Hepatocyte (in vitro differentiated cells): ENCODE results near the gene PHLDB2. TPM values are rescaled to one million over a fixed set of nuclear protein-coding genes. Genes with fewer than 3 reads are reported as not detected.

ENCODE experiments used
- DNase-seq: peaks from one replicate; pipeline ENCODE4 v3.0.0-alpha.2; 2016; ENCODE audit warnings: low spot score
- H2AFZ ChIP-seq: fragments of 200-600 bp; sonication (generic); 2 replicates; pipeline ENCODE4 v1.6.0; 2016; ENCODE audit warnings: antibody characterized with exemption, mild to moderate bottlenecking
- H3K27ac ChIP-seq: fragments of 200-600 bp; sonication (generic); 2 replicates; pipeline ENCODE4 v1.5.1; 2016; ENCODE audit warnings: mild to moderate bottlenecking
- H3K27me3 ChIP-seq: fragments of 200-600 bp; sonication (generic); 2 replicates; pipeline ENCODE4 v1.6.1; 2016
- H3K36me3 ChIP-seq: fragments of 200-600 bp; sonication (generic); replicated peaks from 2 replicates; pipeline ENCODE4 v1.5.1; 2016; ENCODE audit warnings: low read depth; ENCODE audit not compliant: insufficient read depth
- H3K4me1 ChIP-seq: fragments of 200-600 bp; sonication (generic); 2 replicates; pipeline ENCODE4 v1.5.1; 2016; ENCODE audit warnings: mild to moderate bottlenecking, moderate library complexity; ENCODE audit not compliant: insufficient read depth
- H3K4me2 ChIP-seq: fragments of 200-600 bp; sonication (generic); 2 replicates; pipeline ENCODE4 v1.6.0; 2016
- H3K4me3 ChIP-seq: fragments of 200-600 bp; sonication (generic); 2 replicates; pipeline ENCODE4 v1.5.1; 2016; ENCODE audit warnings: mild to moderate bottlenecking
- H3K79me2 ChIP-seq: fragments of 200-600 bp; sonication (generic); 2 replicates; pipeline ENCODE4 v1.6.0; 2017; ENCODE audit warnings: mild to moderate bottlenecking
- H3K9me2 ChIP-seq: fragments of 200-600 bp; sonication (generic); replicated peaks from 2 replicates; pipeline ENCODE4 v1.6.0; 2017; ENCODE audit warnings: mild to moderate bottlenecking; ENCODE audit not compliant: insufficient read depth
- H3K9me3 ChIP-seq: fragments of 200-600 bp; sonication (generic); 2 replicates; pipeline ENCODE4 v1.5.1; 2016; ENCODE audit warnings: low read depth, mild to moderate bottlenecking
- H4K20me1 ChIP-seq: fragments of 200-600 bp; sonication (generic); 2 replicates; pipeline ENCODE4 v1.6.0; 2016; ENCODE audit warnings: mild to moderate bottlenecking; ENCODE audit not compliant: insufficient read depth, poor library complexity, severe bottlenecking
- EZH2 ChIP-seq: fragments of 200-600 bp; sonication (generic); IDR thresholded peaks from 2 replicates; pipeline ENCODE4 v1.6.1; 2016; ENCODE audit warnings: antibody characterized with exemption, mild to moderate bottlenecking, borderline replicate concordance
- EZH2phosphoT487 ChIP-seq: fragments of 200-600 bp; sonication (generic); IDR thresholded peaks from one replicate; pipeline ENCODE4 v1.6.1; 2018; ENCODE audit warnings: antibody characterized with exemption, mild to moderate bottlenecking, low read depth, moderate library complexity; ENCODE audit not compliant: unreplicated experiment, severe bottlenecking
- WGBS: methylation state at CpG from one replicate; pipeline ENCODE4 v1.1.6; 2016; ENCODE audit warnings: low lambda C conversion rate; ENCODE audit errors: missing lambda C conversion rate; 5-methylcytosine and 5-hydroxymethylcytosine counted together
- polyA plus RNA-seq: library from polyadenylated mRNA; unstranded; fragments of >200 nt; fragmentation: Nextera tagmentation; extraction: Ambion mirVana; gene quantifications from 2 replicates; pipeline ENCODE4 v1.2.1, GENCODE V29; 2016
- total RNA-seq: library from RNA; depleted of rRNA; stranded (reverse); fragments of >200 nt; gene quantifications from 2 replicates; pipeline ENCODE4 v1.2.3, GENCODE V29; 2014
- TF ChIP-seq, protein P1 (sequence below): fragments of 200-600 bp; sonication (generic); IDR thresholded peaks from 2 replicates; pipeline ENCODE4 v1.5.1; 2016; ENCODE audit warnings: antibody characterized with exemption, mild to moderate bottlenecking; ENCODE audit not compliant: poor library complexity

PHLDB2 gene
- total and polyA plus RNA-seq, 2 experiments from 2014 or later: 49.0 to 52.7 TPM

DNA sequence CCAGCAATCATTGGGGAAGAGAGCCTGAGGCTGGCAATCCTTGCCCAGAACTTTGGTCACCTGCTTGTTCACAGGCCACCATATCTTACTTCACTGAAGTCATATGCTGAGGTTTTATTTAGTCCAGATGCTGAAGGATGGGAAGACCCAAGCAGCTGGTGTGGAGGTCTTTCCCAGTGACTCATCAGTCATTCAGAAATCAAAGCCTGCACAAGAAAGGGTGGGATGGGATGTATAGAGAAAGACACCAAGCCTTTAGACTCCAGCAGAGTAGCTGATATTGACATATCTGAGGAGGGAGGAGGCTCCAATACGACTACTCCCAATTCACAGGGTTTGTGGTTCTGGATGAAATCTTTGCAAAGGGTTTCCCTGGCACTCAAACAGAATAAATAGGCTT, 13.0 kb upstream of the PHLDB2 start:
- H2AFZ ChIP-seq: no peak overlapping the region
- no peaks in the 10 kb centered on the region for H4K20me1 ChIP-seq
- no peaks in the 10 kb centered on the region for H3K79me2 ChIP-seq
- no peaks in the 10 kb centered on the region for H3K9me3 ChIP-seq
- H3K27me3 ChIP-seq: no peaks in the 10 kb centered on the region
- no peak for DNase-seq
- H3K27ac ChIP-seq: no peak overlapping the region
- WGBS: 64% methylated on average over 1 of the region's 1 CpG
- H3K4me1 ChIP-seq: peaks cover 5% of the 10 kb centered on the region
- TF ChIP-seq, protein P1, sequence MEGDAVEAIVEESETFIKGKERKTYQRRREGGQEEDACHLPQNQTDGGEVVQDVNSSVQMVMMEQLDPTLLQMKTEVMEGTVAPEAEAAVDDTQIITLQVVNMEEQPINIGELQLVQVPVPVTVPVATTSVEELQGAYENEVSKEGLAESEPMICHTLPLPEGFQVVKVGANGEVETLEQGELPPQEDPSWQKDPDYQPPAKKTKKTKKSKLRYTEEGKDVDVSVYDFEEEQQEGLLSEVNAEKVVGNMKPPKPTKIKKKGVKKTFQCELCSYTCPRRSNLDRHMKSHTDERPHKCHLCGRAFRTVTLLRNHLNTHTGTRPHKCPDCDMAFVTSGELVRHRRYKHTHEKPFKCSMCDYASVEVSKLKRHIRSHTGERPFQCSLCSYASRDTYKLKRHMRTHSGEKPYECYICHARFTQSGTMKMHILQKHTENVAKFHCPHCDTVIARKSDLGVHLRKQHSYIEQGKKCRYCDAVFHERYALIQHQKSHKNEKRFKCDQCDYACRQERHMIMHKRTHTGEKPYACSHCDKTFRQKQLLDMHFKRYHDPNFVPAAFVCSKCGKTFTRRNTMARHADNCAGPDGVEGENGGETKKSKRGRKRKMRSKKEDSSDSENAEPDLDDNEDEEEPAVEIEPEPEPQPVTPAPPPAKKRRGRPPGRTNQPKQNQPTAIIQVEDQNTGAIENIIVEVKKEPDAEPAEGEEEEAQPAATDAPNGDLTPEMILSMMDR: no peak
- TF ChIP-seq EZH2phosphoT487 (no peak), EZH2 (no peak)
- no peaks in the 10 kb centered on the region for H3K9me2 ChIP-seq
- no peak overlapping the region for H3K4me2 ChIP-seq
- no peaks in the 10 kb centered on the region for H3K36me3 ChIP-seq
- no peak overlapping the region for H3K4me3 ChIP-seq

DNA sequence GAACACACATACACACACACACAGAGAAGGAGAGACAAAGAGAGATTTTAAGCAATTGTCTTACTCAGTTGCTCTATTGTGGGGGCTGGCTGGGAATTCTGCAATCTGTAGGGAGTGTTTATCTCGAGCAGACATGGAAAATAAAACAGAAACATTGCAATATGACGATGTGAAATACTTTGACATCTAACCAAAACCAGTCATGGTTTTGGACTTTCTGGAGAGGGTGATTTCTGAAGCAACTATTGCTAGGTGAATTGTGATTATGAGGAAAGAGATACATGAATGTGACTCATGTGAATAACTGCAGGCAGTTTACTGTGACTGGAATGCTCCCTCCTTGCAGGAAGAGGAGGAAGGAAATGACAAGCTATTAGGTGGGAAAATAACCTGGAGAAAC, 12.3 kb upstream of the PHLDB2 start:
- Histone ChIP-seq H4K20me1 (no peaks in the 10 kb centered on the region), H3K4me2 (no peak overlapping the region), H3K36me3 (no peaks in the 10 kb centered on the region), H3K9me2 (no peaks in the 10 kb centered on the region), H3K27me3 (no peaks in the 10 kb centered on the region), H3K4me3 (no peak overlapping the region), H2AFZ (no peak overlapping the region), H3K79me2 (no peaks in the 10 kb centered on the region), H3K4me1 (peaks cover 7% of the 10 kb centered on the region), H3K27ac (no peak overlapping the region), H3K9me3 (no peaks in the 10 kb centered on the region)
- no peak for DNase-seq
- WGBS: 75% methylated on average over 2 of the region's 2 CpGs
- TF ChIP-seq EZH2phosphoT487 (no peak), EZH2 (no peak)
- TF ChIP-seq, protein P1: no peak

DNA sequence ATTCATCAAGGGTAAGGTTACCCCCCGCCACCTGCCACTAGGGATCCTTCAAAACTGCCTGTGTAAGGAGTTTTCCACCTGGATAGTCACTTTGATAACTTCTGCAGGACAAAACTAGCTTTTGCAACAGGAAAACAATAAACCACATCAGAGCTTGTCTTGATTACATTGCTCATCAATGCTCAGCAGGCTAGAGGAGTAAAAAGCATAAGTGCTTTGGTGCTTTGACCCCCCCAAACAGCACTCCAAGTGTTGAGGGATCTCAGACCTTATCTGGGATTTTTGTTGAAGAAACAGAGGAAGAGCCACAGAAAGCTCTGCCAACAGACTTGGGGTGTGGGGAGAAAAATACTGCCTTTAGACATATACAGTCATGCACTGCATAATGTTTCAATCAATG, 10.8 kb upstream of the PHLDB2 start:
- Histone ChIP-seq H4K20me1 (no peaks in the 10 kb centered on the region), H2AFZ (no peak overlapping the region), H3K4me2 (no peak overlapping the region), H3K9me2 (no peaks in the 10 kb centered on the region), H3K27me3 (no peaks in the 10 kb centered on the region), H3K27ac (no peak overlapping the region), H3K4me3 (no peak overlapping the region), H3K36me3 (no peaks in the 10 kb centered on the region), H3K4me1 (peaks cover 18% of the 10 kb centered on the region), H3K79me2 (no peaks in the 10 kb centered on the region), H3K9me3 (no peaks in the 10 kb centered on the region)
- no peak for TF ChIP-seq EZH2
- TF ChIP-seq EZH2phosphoT487: no peak
- TF ChIP-seq, protein P1: no peak
- WGBS: 83% methylated on average over 1 of the region's 1 CpG
- no peak for DNase-seq

DNA sequence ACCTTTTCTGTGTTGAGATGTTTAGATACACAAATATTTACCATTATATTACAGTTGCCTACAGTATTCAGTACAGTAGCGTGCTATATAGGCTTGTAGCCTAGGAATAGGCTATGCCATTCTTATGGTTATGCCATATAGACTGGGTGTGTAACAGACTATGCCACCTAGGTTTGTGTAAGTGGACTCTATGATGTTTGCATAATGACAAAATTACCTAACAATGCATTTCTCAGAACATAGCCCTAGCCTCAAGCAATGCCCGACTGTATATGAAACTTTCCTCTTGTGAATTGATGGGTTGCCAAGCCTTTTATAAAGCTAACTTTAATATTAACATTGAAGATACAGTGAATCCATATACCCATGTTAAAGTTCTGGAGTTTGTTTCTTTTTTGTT, 10.3 kb upstream of the PHLDB2 start:
- peaks cover 18% of the 10 kb centered on the region for H3K4me1 ChIP-seq
- H3K4me3 ChIP-seq: no peak overlapping the region
- no peaks in the 10 kb centered on the region for H4K20me1 ChIP-seq
- no peak overlapping the region for H3K27ac ChIP-seq
- DNase-seq: no peak
- no peaks in the 10 kb centered on the region for H3K79me2 ChIP-seq
- no peak overlapping the region for H3K4me2 ChIP-seq
- H3K27me3 ChIP-seq: no peaks in the 10 kb centered on the region
- H3K36me3 ChIP-seq: no peaks in the 10 kb centered on the region
- H3K9me2 ChIP-seq: no peaks in the 10 kb centered on the region
- 47% methylated on average over 2 of the region's 2 CpGs for WGBS
- H3K9me3 ChIP-seq: no peaks in the 10 kb centered on the region
- no peak overlapping the region for H2AFZ ChIP-seq
- TF ChIP-seq, protein P1: no peak
- TF ChIP-seq EZH2 (no peak), EZH2phosphoT487 (no peak)
